DMS 273 (cell line): ENCODE data around the gene RILP.
A peak's percentile ranks its signal among the peaks of the same experiment; 100 is the strongest.

Source experiments
- DNase-seq: peaks from one replicate; lab custom pipeline; 2025; ENCODE audit not compliant: unreplicated experiment; lab: John Stamatoyannopoulos, UW

Gene RILP

DNA sequence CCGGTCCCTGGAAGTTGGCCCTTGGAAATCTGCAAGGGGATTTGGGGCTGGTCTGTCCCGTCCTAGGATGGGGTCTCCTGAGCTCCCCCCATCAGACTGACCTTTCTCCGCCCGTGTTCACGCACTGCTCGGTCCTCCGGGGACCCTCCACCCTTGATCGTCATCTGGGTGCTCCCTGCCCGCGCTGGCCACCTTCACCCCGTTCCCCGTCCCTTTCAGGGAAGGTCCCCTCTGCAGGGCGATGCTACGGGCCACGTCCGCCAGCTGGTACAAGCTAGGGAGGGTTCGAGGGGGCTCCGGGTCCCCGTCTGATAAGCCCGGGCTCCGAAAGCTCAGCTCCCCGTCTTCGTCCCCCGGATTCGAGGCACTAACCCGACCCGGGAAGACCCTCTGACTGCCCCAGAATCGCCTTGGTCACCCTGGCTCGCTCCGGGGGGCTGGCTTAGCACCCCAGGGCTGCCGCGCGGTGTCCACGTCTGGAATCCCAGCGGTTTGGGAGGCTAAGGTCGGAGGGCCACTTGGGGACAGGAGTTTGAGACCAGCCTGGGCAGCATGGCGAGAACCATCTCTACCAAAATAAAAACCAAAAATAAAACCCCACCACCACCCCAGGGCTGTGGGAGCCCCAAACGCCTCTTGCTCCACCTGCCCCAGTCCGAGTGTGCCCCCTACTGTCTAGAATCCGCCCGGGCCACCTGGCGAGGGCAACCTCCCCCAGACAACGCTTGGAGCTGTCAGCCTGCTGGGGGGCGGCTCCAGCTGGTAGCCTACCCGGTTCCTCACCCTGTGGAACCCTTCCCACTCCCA lies 20.0 kb downstream of the RILP start:
- peak; percentile 70 for DNase-seq

- peak; percentile 96 for DNase-seq
Observed at GRCh38 chr17:1628856-1629503, 20.7 kb downstream of the RILP start.

GRCh38 chr17:1627982-1628855 lies 21.4 kb downstream of the RILP start, which contains the start of gene SLC43A2:
SLC43A2 (minus strand) TSS chr17:1628834; CDS start chr17:1627874, 960 bp downstream.
- peak; percentile 91 for DNase-seq

DNA sequence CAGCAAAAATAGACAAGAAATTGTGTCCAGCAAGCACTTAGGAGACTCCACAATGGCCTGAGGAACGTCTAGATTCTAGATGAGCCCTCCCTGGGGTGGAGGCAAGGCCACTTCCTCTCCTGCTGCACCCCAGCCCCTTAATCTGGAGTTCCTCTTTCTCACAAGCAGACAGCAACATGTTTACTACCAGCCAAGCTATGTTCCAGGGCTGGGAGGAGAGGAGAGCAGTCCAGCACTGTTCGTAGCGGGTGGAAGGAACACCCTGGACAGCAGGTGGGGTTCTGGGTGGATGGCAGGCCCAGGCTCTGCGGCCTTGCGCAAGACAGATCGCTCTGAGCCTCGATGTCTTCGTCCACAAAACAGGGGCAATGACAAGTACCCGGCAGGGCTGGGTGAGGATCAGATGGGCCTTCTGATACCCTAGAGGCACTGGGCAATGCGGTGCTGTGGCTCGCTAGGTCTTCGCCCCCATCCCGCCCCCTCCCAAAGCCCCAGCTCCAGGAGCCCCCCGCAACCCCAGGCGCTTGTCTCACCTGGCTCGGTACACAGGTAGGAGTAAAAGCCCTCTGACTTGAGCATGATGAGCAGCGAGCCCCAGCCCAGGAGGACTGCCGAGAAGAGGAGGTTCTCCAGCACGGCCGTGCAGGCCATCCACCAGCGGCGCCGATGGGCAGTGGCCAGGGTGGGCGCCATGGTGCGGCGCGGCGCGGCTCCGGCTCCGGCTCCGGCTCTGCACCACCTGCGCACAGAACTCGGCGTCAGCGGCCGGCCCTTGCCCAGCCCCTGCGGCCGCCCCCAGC lies 22.3 kb downstream of the RILP start:
- no peak for DNase-seq

- no peak for DNase-seq
Observed at GRCh38 chr17:1626333-1626732, 23.3 kb downstream of the RILP start.

- no peak for DNase-seq
Observed at GRCh38 chr17:1625581-1625980, 24.1 kb downstream of the RILP start.

DNA sequence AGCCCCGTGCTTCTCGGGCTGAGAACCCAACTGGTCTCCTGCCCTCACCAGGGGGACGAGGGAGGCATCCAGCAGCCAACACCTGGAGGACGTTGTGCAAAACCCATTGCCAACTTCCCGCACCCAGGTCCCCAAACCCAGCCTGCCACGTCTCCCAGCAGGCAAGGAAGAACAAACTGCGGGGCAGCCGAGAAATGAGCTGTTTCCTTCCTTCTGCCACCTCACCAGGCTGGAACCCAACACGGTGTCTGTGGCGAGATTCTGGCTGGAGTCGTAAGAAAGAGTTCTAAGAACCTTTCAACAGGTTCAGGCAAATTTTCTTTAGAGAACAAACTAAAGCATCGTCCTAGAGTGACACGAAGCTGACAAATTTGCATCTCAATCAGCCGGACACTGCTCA lies 24.6 kb downstream of the RILP start:
- no peak for DNase-seq

GRCh38 chr17:1624650-1625049 lies 25.0 kb downstream of the RILP start:
- no peak for DNase-seq

DNA sequence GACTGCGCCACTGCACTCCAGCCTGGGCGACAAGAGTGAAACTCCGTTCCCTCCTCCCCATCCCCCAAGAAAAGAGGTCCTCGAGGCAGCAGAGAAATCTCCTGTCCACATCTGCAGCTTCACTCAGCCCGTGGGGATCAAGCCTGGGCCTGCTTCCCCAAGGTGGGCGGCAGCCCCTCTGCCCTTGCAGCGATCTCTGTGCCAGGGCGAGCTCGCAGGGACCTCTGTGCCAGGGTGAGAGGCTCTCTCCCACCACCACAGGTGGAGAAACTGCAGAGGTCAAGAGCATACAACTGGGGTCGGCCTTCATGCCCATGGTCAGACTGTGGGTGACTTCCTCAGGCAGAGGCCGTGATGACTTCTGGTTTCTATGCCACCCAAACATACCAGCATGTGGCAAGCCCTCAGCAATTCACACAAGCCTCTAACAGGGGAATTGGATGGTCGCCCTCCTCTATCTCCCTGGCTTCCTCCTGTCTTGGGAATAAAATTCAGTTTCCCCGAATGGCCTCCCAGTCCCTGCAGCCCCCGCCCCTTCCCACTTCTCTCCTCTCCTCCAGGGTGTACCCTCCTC lies 26.5 kb downstream of the RILP start:
- DNase-seq = no peak

- DNase-seq = no peak
Observed at GRCh38 chr17:1621273-1621954, 28.3 kb downstream of the RILP start.

DNA sequence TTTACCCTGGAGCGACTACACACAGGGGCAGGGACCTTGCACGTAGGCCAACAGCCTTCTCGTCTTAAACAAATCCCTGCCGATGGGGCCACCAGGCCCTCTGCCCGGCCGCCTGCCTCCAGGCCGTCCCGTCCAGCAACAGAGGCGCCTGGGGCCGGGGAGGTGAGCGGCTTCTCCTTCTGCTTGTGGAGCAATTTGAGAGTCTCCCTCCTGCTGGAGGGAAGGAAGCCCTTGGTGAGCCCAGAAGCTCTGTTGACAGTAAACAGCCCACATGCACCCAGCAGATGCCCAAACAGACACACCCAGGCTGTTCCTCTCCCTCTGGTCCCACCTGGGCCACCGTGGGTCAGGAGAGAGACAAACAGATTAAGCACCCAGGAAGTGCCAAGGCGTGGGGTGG lies 29.2 kb downstream of the RILP start:
- no peak for DNase-seq

GRCh38 chr17:1617620-1618174 lies 32.0 kb downstream of the RILP start:
- DNase-seq = no peak

- DNase-seq = no peak
Observed at GRCh38 chr17:1616101-1616500, 33.6 kb downstream of the RILP start.

GRCh38 chr17:1612400-1612799 lies 37.3 kb downstream of the RILP start:
- DNase-seq = no peak

DNA sequence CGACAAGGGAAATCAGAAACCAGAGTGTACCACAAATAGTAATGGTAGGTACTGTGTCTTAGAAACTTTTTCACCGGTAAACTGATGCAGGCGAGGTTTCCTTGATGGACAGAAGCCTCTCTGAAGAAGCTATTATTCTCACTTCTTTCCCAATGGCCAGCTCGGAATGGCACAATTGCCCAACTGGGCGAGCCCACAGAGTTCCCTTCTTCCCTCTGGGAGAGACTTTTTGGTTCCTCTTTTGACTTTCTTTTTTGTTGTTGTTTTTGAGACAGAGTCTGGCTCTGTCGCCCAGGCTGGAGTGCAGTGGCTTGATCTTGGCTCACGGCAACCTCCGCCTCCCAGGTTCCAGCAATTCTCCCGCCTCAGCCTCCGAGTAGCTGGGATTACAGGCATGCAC lies 38.0 kb downstream of the RILP start:
- DNase-seq = no peak

DNA sequence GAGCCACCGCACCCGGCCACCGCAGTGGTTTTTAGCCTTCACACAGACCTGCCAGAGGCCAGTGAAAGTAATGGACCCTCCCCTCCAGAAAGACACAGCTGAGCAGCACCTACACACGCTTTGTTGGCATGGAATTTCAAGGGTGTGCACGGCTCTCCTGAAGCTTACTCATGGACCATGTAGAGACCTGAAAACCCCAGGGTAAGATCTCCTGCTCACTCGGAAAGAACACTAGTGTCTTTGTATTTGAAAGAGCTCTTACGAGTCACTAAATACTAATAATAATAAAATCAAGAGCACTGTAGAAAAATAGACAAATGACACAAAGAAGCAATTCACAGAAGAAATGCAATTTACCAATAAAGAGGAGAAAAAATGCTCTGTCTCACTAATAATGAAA lies 41.0 kb downstream of the RILP start:
- DNase-seq = no peak

DNA sequence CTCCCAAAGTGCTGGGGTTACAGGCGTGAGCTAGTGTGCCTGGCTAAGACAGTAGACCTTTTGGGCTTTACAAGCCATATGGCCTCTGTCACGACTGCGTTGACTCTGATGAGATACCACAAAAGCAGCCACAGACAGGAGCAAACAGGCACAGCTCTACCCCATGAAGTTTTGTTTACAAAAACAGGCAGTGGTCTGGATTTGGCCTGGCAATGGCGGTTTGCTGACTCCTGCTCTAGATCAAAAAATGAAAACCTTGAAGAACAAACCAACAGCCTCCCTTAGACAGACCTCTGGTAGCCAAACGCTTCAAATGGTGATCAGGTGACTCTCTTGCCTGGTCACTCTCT lies 41.7 kb downstream of the RILP start:
- DNase-seq = no peak

DNA sequence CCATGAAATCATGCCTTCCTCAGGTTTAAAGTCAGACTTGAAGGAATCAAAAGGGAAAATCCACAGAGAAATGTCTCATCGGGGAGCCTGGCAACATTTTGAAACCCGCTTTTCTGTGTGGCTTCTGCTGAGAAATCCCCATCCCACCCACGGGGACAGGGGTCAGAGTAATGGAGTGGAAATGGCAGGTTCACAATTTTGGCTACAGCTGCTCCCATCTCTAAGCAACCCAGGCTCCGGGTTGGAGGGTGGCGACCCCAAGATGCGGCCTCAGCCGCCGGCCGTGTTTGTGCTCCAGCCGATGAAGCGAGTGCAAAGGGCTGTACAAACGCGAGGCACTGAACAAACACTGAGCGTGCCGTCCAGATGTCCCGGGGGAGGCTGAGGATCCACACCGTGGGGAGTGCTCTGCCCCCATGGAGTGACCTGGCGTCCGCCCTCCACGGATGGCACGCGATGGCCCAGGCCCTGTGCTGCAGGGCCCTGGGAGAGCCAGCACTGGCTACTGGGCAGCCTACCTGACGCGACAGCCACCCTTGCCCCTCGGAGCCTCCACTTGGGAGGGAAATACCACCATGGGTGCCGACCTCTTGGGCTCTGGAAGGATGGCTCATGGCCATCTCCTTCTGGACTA lies 43.2 kb downstream of the RILP start:
- DNase-seq = no peak

GRCh38 chr17:1605681-1606351 lies 43.9 kb downstream of the RILP start:
- no peak for DNase-seq
